GM12878 (cell line): Measurements from ENCODE around the gene TSHZ1. TPM values are rescaled to one million over a fixed set of nuclear protein-coding genes. Genes with fewer than 3 reads are reported as not detected.

Source experiments
- ATAC-seq: fragments of 200-7000 bp; cut with Tn5 transposase; 3 replicates; pipeline ENCODE4 v1.9.1; 2020; ENCODE audit warnings: mild to moderate bottlenecking, moderate library complexity
- BruUV-seq: library from RNA; stranded (reverse); fragments of 400-500 nt; replicated peaks from 2 replicates; lab custom pipeline; 2021; lab: Mats Ljungman, UMichigan
- CTCF ChIA-PET: fragments of 300-600 bp; sonication (Branson Sonifier 250); formaldehyde crosslinking; extraction: SDS; loops from one replicate; lab custom pipeline; 2021; ENCODE audit warnings: inconsistent platforms; lab: Yijun Ruan, JAX
- POLR2A ChIA-PET: fragments of 350-600 bp; formaldehyde crosslinking; extraction: SDS; loops from one replicate; lab custom pipeline; 2021; ENCODE audit warnings: inconsistent platforms; lab: Charles Lee
- RAD21 ChIA-PET: fragments of 300-600 bp; sonication (Branson Sonifier 250); formaldehyde crosslinking; loops from one replicate; lab custom pipeline; 2023; ENCODE audit warnings: antibody characterized with exemption; ENCODE audit not compliant: unreplicated experiment; lab: Charles Lee
- SMC1A ChIA-PET: fragments of 300-600 bp; sonication (Branson Sonifier 250); formaldehyde crosslinking; loops from one replicate; lab custom pipeline; 2023; ENCODE audit not compliant: unreplicated experiment, uncharacterized antibody; lab: Charles Lee
- DNase-seq: peaks from one replicate; pipeline ENCODE4 v3.0.0-alpha.2; 2011; ENCODE audit warnings: low read depth, low spot score
- FAIRE-seq: peaks from 3 replicates; lab custom pipeline; 2011; peaks lifted over from hg19 to GRCh38; lab: Jason Lieb, UNC
- H2AFZ ChIP-seq: 2 replicates; pipeline ENCODE4 v1.6.0; 2011; ENCODE audit warnings: low read depth, low read length, control low read depth; ENCODE audit not compliant: control insufficient read depth
- H3K27ac ChIP-seq: 2 replicates; pipeline ENCODE4 v1.5.1; 2011; ENCODE audit warnings: control low read depth; ENCODE audit not compliant: control insufficient read depth, insufficient read depth
- H3K27me3 ChIP-seq, 2 experiments: replicated peaks in 1 of 2; 2 replicates each; pipeline versions ENCODE4 v1.6.0 to v1.6.1; 2011; ENCODE audit warnings: low read length in 1 of 2; ENCODE audit not compliant: control insufficient read depth in 2 of 2, insufficient read depth in 2 of 2
- H3K36me3 ChIP-seq, 2 experiments: 2 replicates each; pipeline ENCODE4 v1.5.1; 2011; ENCODE audit warnings: low read length in 1 of 2; ENCODE audit not compliant: control insufficient read depth in 2 of 2, insufficient read depth in 2 of 2
- H3K4me1 ChIP-seq: 2 replicates; pipeline ENCODE4 v1.6.1; 2011; ENCODE audit warnings: mild to moderate bottlenecking, low read length, moderate library complexity, mixed read lengths; ENCODE audit not compliant: control insufficient read depth, insufficient read depth
- H3K4me2 ChIP-seq: 2 replicates; pipeline ENCODE4 v1.6.0; 2011; ENCODE audit warnings: control low read depth; ENCODE audit not compliant: control insufficient read depth, insufficient read depth
- H3K4me3 ChIP-seq: fragments of 200-600 bp; sonication (generic); 2 replicates; pipeline ENCODE4 v1.5.1; 2016
- H3K79me2 ChIP-seq: 2 replicates; pipeline ENCODE4 v1.6.0; 2011; ENCODE audit warnings: low read length; ENCODE audit not compliant: control insufficient read depth, insufficient read depth
- H3K9ac ChIP-seq: 2 replicates; pipeline ENCODE4 v1.8.0; 2011; ENCODE audit warnings: low read length, control low read depth, mixed read lengths; ENCODE audit not compliant: control insufficient read depth, insufficient read depth
- H3K9me3 ChIP-seq: replicated peaks from 3 replicates; pipeline ENCODE4 v1.5.1; 2011; ENCODE audit warnings: mild to moderate bottlenecking, low read length; ENCODE audit not compliant: control insufficient read depth, insufficient read depth
- H4K20me1 ChIP-seq: 2 replicates; pipeline ENCODE4 v1.6.0; 2011; ENCODE audit not compliant: control insufficient read depth, insufficient read depth
- EED ChIP-seq: sonication (generic); IDR thresholded peaks from 2 replicates; pipeline ENCODE4 v1.6.1; 2016; ENCODE audit warnings: antibody characterized with exemption, low read depth
- KLF5 ChIP-seq: fragments of 450-650 bp; IDR thresholded peaks from 2 replicates; pipeline ENCODE4 v1.6.1; 2014; ENCODE audit warnings: mild to moderate bottlenecking; ENCODE audit not compliant: partially characterized antibody
- PKNOX1 ChIP-seq: fragments of 450-650 bp; IDR thresholded peaks from 2 replicates; pipeline ENCODE4 v1.6.1; 2016; ENCODE audit warnings: mild to moderate bottlenecking
- RBBP5 ChIP-seq: fragments of 200-600 bp; sonication (generic); conservative IDR thresholded peaks from 2 replicates; pipeline ENCODE4 v1.6.1; 2016
- RELA ChIP-seq: fragments of 450-650 bp; IDR thresholded peaks from 2 replicates; pipeline ENCODE4 v1.8.0; 2014; ENCODE audit warnings: borderline replicate concordance; ENCODE audit not compliant: partially characterized antibody
- SMC3 ChIP-seq: IDR thresholded peaks from 2 replicates; pipeline ENCODE4 v1.6.1; 2011; ENCODE audit warnings: low read length, improper control_type of control experiment, borderline replicate concordance
- USF2 ChIP-seq: IDR thresholded peaks from 2 replicates; pipeline ENCODE4 v1.6.1; 2011; ENCODE audit warnings: low read depth, low read length, improper control_type of control experiment, borderline replicate concordance
- ZBTB33 ChIP-seq: fragments of 450-650 bp; IDR thresholded peaks from 2 replicates; pipeline ENCODE4 v1.6.1; 2017; ENCODE audit warnings: mild to moderate bottlenecking
- ZNF274 ChIP-seq: IDR thresholded peaks from one replicate; pipeline ENCODE4 v1.8.0; 2011; ENCODE audit not compliant: insufficient read length, insufficient read depth
- WGBS: methylation state at CpG from one replicate; pipeline ENCODE4 v1.1.6; 2016; ENCODE audit warnings: low lambda C conversion rate; ENCODE audit not compliant: insufficient replicate concordance, insufficient coverage; ENCODE audit errors: missing lambda C conversion rate; 5-methylcytosine and 5-hydroxymethylcytosine counted together
- in situ Hi-C: fragments of 300-500 bp; cut with MboI; formaldehyde crosslinking; loops from 9 replicates; pipeline ENCODE4 v1.14.3; 2018; ENCODE audit warnings: mixed read lengths
- intact Hi-C: fragments of 100-400 bp; cut with micrococcal nuclease; formaldehyde crosslinking; loops from one replicate; pipeline ENCODE4 v1.14.2; 2022; ENCODE audit not compliant: unreplicated experiment
- polyA plus RNA-seq, 11 experiments: library from polyadenylated mRNA; depleted of rRNA in 4 of 11; unstranded in 6 of 11; stranded (reverse) in 5 of 11; fragments of >200 nt; fragmentation: Nextera tagmentation in 4 of 11; fragmentation: Illumina TruSeq in 1 of 11; extraction: Ambion mirVana in 4 of 11; extraction: Trizol in 1 of 11; gene quantifications; 1 replicate in 1 of 11; 2 replicates in 10 of 11; pipeline versions ENCODE4 v1.2.1 to v1.2.3, GENCODE V29; 2011 to 2016; ENCODE audit warnings: inconsistent platforms in 2 of 11, missing spikeins in 2 of 11, low read depth in 1 of 11
- total RNA-seq, 4 experiments: library from RNA; depleted of rRNA in 3 of 4; stranded (reverse); fragments of >200 nt in 3 of 4; fragmentation: Illumina TruSeq in 1 of 4; extraction: Trizol in 1 of 4; gene quantifications; 2 replicates each; pipeline versions ENCODE4 v1.2.1 to v1.2.3, GENCODE V29; 2013 to 2021

TSHZ1 gene
- total and polyA plus RNA-seq, 10 of the 15 experiments (the other 5 are each of a cell fraction or from before 2014, with no cell fraction given): 2.2 to 15.2 (median 5.1) TPM

DNA sequence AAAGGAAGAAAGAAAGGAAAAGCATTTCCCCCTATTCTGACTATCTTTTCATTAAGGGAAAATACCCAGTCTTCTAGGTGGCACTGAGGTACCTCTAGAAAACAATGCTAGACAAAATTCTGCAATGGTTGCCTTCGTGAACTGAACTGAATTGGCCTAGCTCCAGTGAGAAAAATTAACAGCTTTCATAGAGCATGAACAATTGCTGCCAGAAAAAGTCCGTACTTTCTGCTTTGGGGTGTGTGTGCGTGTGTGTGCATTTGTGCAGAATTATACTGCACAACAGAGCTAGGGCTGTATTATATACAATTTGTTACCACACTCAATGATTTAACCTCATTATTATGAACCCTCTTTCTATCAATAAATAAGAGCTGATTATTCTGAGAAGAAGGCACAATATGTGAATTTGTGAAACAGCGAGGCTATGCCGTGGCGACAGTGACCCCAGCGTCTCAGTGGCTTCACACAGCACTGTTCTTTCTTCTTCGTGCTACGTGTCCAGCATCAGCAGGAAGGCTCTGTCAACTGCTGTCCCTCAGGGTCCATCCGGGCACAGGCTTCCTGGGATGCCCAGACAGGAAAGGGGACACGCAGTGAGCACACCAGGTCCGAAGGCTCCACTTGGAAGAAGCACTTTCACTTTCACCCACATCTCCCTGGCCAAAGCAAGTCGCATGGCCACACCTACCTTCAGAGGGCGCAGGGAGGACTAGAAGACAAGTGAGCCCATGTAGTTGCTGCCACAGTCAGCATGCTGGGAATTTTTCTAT lies 49.2 kb upstream of the TSHZ1 start:
- POLR2A ChIA-PET: no interaction called here
- H2AFZ ChIP-seq: peak overlapping the region; percentile 22; the same call in 1 of the 2 replicates
- H3K4me2 ChIP-seq: peak overlapping the region; percentile 59
- no peaks in the 10 kb centered on the region for H3K9me3 ChIP-seq
- no peak overlapping the region for H3K9ac ChIP-seq
- in situ Hi-C loops: no loop called here
- 30% methylated on average over 14 of the region's 14 CpGs for WGBS
- SMC1A ChIA-PET: no interaction called here
- RAD21 ChIA-PET: interaction anchor here (0.7 kb wide), 1 partner anchor 261 kb away, joined by 4 read pairs; no protein-coding TSS in a partner anchor
- H3K4me1 ChIP-seq: no peaks in the 10 kb centered on the region
- intact Hi-C loops: no loop called here
- H4K20me1 ChIP-seq: no peaks in the 10 kb centered on the region
- TF ChIP-seq KLF5: no peak
- 0 out of 2 replicates have a peak, but pooled peaks have one; percentile 21 for TF ChIP-seq EED
- TF ChIP-seq RBBP5: no peak
- no peak for TF ChIP-seq SMC3
- no peak for TF ChIP-seq PKNOX1
- TF ChIP-seq RELA: no peak
- TF ChIP-seq ZBTB33: no peak
- no peak for TF ChIP-seq ZNF274
- TF ChIP-seq USF2: no peak
- 0 out of 2 replicates have a peak overlapping the region, but pooled peaks have one; percentile 37 for H3K4me3 ChIP-seq
- no peak overlapping the region for H3K27ac ChIP-seq
- FAIRE-seq: no peak
- H3K79me2 ChIP-seq: no peaks in the 10 kb centered on the region
- no peak for ATAC-seq
- BruUV-seq: no TSS peak
- H3K27me3 ChIP-seq: no peaks in the 10 kb centered on the region; a peak in 2 of 4 replicates
- CTCF ChIA-PET: no interaction called here
- no peak for DNase-seq
- H3K36me3 ChIP-seq: no peaks in the 10 kb centered on the region
